Kidney (tissue), 14 donors: ENCODE measurements around the gene SFI1. TPM values are rescaled to one million over a fixed set of nuclear protein-coding genes. Genes with fewer than 3 reads are reported as not detected.
A peak's percentile ranks its signal among the peaks of the same experiment; 100 is the strongest.

ENCODE experiments used
- DNase-seq, 5 donors: peaks; one replicate each; pipeline ENCODE4 v3.0.0-alpha.2; 2013 to 2020
- FAIRE-seq: peaks from 2 replicates; lab custom pipeline; 2012; peaks lifted over from hg19 to GRCh38; lab: Jason Lieb, UNC
- H3K27ac ChIP-seq, 2 donors: one replicate each; pipeline ENCODE4 v1.7.0; 2013; ENCODE audit warnings: low read depth in 2 of 2, low read length in 2 of 2, inconsistent platforms in 1 of 2
- H3K27me3 ChIP-seq: one replicate; pipeline ENCODE4 v1.7.1; 2013; ENCODE audit warnings: low read length, inconsistent platforms; ENCODE audit not compliant: control insufficient read depth, insufficient read depth
- H3K36me3 ChIP-seq, 3 donors: one replicate each; pipeline versions ENCODE4 v1.7.0 to v1.7.1; 2013; ENCODE audit warnings: low read length in 3 of 3, control low read depth in 1 of 3, inconsistent platforms in 1 of 3; ENCODE audit not compliant: insufficient read depth in 3 of 3, control insufficient read depth in 2 of 3
- H3K4me1 ChIP-seq, 3 donors: one replicate each; pipeline versions ENCODE4 v1.7.0 to v1.7.1; 2013; ENCODE audit warnings: low read length in 3 of 3, inconsistent platforms in 1 of 3, low read depth in 1 of 3; ENCODE audit not compliant: control insufficient read depth in 2 of 3, insufficient read depth in 2 of 3
- H3K4me3 ChIP-seq, 3 donors: one replicate each; pipeline versions ENCODE4 v1.7.0 to v1.8.1; 2013; ENCODE audit warnings: low read length in 3 of 3, control low read depth in 1 of 3, inconsistent platforms in 1 of 3
- H3K9ac ChIP-seq, 3 donors: one replicate each; pipeline versions ENCODE4 v1.7.0 to v1.7.1; 2013; ENCODE audit warnings: low read length in 3 of 3, control low read depth in 1 of 3, inconsistent platforms in 1 of 3
- H3K9me3 ChIP-seq, 3 donors: one replicate each; pipeline versions ENCODE4 v1.7.0 to v1.7.1; 2013; ENCODE audit warnings: low read length in 3 of 3, control low read depth in 1 of 3, inconsistent platforms in 1 of 3; ENCODE audit not compliant: control insufficient read depth in 2 of 3, insufficient read depth in 1 of 3
- intact Hi-C: fragments of 100-400 bp; cut with DNase I; formaldehyde crosslinking; loops from one replicate; pipeline ENCODE4 v1.11.1; 2022
- polyA plus RNA-seq: library from polyadenylated mRNA; stranded (reverse); fragments of 350-450 nt; fragmentation: Illumina TruSeq; extraction: RNeasy Lipid Tissue Mini Kit (QIAGEN cat#74804); gene quantifications from one replicate; pipeline ENCODE4 v1.2.3, GENCODE V29; 2014; ENCODE audit warnings: low read depth, low replicate concordance; ENCODE audit not compliant: insufficient read depth
- total RNA-seq: library from RNA; stranded (reverse); fragmentation: NEBNext Ultra II Directional; extraction: Animal tissue kit (Norgen Biotek cat#: 25700); gene quantifications from one replicate; pipeline ENCODE4 v1.2.1, GENCODE V29; 2021
- TF ChIP-seq, protein P1 (sequence below): IDR thresholded peaks from 3 replicates; pipeline ENCODE4 v1.5.1; 2012; ENCODE audit warnings: mild to moderate bottlenecking, moderate library complexity, borderline replicate concordance; ENCODE audit not compliant: insufficient read depth; ENCODE audit errors: extremely low read depth
- donor health status: control.
- donor health status: control.
- donor health status: control.
- donor health status: control.
- donor health status: control.
- donor health status: DM: yes; HTN: yes; CAD: no.
- donor health status: Normal renal cell carcinoma (clear cell type).

The SFI1 gene
- total and polyA plus RNA-seq, 2 donors from 2014 or later: 11.4 to 48.2 TPM

DNA sequence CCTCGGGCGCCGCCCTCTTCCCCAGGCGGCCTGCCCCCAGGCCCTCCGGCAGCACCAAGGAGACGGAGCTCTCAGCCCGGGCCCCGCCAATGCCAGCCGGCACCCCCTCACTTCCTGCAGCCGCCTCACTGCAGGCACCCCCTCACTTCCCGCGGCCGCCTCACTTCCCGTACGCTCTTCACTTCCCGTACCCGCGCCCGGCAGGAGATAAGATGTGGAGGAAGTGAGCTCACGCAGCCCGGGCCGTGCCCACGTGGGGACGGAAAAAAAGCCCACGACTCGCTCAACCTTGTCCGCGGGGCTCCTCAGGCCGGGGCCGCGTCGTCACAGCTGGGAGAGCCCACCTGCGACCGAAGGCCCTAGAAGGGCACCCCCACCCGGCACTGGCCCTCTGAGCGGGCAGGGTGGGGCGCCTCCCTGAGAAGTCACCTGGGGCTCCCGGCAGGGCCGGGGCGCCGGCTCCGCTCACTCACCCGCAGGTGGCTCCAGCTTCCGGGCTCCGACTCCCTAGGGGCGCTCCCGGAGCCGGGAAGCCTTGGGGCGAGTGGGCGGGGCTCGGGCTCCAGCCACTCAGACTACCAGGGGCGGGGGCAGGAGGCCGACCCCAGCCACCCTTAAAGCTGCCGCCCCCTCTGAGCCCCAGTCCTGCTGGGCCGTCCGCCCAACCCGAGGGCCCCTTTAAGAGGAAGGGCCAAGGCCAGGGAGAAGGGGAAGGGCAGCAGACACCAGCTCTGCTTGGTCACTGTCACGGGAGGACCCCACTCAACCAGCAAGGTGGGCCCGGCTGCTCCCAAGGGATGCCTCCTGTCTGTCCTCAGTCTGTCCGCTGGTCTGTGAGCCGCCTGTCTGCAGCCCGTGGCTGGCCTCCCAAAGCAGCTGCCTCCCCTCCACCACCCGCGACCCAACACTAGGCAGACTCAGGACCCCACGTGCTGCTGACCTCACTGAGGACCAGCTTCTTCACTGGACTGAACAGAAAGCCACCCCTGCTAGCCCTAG is 134.3 kb downstream of the SFI1 start:
- H3K4me1 ChIP-seq: peaks cover 0 to 53% (median 6%) of the 10 kb centered on the region in 3 donors
- peak; percentile 85 to 96 (median 92) for DNase-seq
- peak overlapping the region; percentile 90 to 92 for H3K27ac ChIP-seq
- intact Hi-C loops: no loop called here
- FAIRE-seq: no peak
- no peaks in the 10 kb centered on the region for H3K36me3 ChIP-seq
- H3K9ac ChIP-seq: peak overlapping the region; percentile 30 to 84 (median 78)
- H3K27me3 ChIP-seq: no peaks in the 10 kb centered on the region
- TF ChIP-seq, protein P1, sequence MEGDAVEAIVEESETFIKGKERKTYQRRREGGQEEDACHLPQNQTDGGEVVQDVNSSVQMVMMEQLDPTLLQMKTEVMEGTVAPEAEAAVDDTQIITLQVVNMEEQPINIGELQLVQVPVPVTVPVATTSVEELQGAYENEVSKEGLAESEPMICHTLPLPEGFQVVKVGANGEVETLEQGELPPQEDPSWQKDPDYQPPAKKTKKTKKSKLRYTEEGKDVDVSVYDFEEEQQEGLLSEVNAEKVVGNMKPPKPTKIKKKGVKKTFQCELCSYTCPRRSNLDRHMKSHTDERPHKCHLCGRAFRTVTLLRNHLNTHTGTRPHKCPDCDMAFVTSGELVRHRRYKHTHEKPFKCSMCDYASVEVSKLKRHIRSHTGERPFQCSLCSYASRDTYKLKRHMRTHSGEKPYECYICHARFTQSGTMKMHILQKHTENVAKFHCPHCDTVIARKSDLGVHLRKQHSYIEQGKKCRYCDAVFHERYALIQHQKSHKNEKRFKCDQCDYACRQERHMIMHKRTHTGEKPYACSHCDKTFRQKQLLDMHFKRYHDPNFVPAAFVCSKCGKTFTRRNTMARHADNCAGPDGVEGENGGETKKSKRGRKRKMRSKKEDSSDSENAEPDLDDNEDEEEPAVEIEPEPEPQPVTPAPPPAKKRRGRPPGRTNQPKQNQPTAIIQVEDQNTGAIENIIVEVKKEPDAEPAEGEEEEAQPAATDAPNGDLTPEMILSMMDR: no peak
- no peaks in the 10 kb centered on the region for H3K9me3 ChIP-seq
- peak overlapping the region; percentile 44 to 69 (median 67) for H3K4me3 ChIP-seq

DNA sequence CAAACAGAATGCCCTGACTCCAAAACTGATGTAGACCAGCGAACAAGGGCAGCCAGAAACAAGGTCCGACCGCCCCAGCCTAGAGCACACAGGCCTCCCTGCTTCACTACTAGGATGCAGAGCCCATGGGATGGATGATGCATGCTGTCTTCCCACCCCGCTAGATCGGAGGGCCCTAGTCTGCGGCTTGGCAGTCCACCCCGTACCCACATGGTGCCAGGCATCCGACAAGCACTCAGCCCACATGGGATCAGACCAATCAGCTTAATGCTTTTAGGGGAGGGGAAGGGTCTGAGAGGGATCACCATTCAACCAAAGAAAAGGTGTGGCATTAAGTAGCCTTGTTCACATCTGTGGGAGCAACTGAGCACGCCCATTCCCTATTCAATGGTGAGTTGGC is 135.1 kb downstream of the SFI1 start:
- FAIRE-seq (no peak), DNase-seq (no peak)
- Histone ChIP-seq H3K9me3 (no peaks in the 10 kb centered on the region), H3K27ac (peak overlapping the region; percentile 90 to 92), H3K4me1 (peaks cover 0 to 46% (median 6%) of the 10 kb centered on the region in 3 donors), H3K4me3 (peak overlapping the region in 2 of 3 donors; percentile 67 to 69), H3K9ac (peak overlapping the region in 1 of 3 donors; percentile 74), H3K36me3 (no peaks in the 10 kb centered on the region), H3K27me3 (no peaks in the 10 kb centered on the region)
- TF ChIP-seq, protein P1: no peak
- intact Hi-C loops: no loop called here

DNA sequence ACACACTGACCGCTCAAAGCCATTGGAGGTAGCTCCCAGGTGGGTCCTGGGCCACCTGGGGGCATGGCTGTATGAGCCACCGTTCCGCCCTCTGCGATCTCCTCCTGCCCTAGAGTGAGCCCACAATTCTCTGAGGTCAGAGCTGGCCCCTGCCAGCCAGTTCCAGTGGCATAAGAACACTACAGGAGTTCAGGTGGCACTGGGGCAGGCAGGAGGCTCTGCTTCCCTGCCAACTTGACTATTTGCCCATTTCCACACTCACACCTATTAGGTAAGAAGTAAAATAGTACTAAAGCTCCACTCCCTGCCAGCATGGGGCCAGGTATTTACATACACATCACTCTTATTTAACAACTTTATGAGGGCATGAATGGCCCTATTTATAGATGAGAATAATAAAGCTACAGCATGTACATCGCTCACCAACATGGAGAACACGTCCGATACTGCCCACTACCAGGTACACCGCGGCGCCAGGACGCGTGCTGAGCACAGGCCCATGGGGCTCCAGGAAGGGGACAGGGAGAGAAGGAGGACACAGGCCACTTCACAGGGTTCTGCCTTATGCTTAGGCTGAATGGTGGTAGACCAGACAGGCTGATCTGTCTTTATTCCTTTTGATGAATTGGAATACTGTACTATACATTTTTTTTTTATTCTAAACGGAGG is 139.4 kb downstream of the SFI1 start:
- intact Hi-C loops: no loop called here

More for the DNA sequence above, 139.4 kb downstream of the SFI1 start:
- Histone ChIP-seq H3K36me3 (no peaks in the 10 kb centered on the region), H3K27me3 (no peaks in the 10 kb centered on the region), H3K4me3 (no peak overlapping the region), H3K4me1 (peaks cover 0 to 26% (median 16%) of the 10 kb centered on the region in 3 donors), H3K9me3 (no peaks in the 10 kb centered on the region), H3K27ac (peak overlapping the region; percentile 0 to 51), H3K9ac (no peak overlapping the region)
- FAIRE-seq: no peak
- TF ChIP-seq, protein P1: no peak
- no peak for DNase-seq
